ENCODE measurements around the gene FIZ1. TPM values are rescaled to one million over a fixed set of nuclear protein-coding genes. Genes with fewer than 3 reads are reported as not detected.

FIZ1 gene
- total and polyA plus RNA-seq, 4 donors = 1.1 to 4.3 (median 2.3) TPM

DNA sequence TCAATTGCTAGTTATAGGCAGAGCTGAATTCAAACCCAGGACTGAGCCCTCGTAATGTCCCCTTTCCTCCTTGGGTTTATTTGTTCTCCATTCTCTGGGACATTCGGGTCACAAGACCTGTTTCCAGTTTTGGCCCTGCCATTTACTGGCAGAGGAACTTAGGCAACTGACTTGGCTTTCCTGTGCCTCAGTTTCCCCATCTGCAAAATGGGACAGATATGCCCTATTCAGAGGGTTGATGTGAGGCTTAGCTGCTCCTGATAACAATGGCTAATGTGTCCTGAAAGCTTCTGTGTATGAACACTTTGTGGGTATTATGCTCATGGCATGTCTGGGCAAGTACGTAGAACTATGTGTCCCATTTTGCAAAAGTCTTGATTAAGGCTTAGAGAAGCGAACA lies 1.8 kb upstream of the FIZ1 start:
- H3K9me3 ChIP-seq (ENCODE audit: control insufficient read depth in 4 of 4, low read length in 3 of 4) = no peaks in the 10 kb centered on the region
- peak overlapping the region in 1 of 2 donors; percentile 51 for H3K9ac ChIP-seq (ENCODE audit: low read depth in 1 of 2, low read length in 2 of 2)
- H3K27me3 ChIP-seq (ENCODE audit: control insufficient read depth in 4 of 4, insufficient read depth in 4 of 4, low read length in 3 of 4) = no peaks in the 10 kb centered on the region
- H3K27ac ChIP-seq (ENCODE audit: low read depth in 1 of 2, low read length in 2 of 2) = peak overlapping the region; percentile 62 to 96
- H3K4me3 ChIP-seq (ENCODE audit: low read depth in 1 of 3, low read length in 3 of 3) = peak overlapping the region; percentile 49 to 85 (median 65)
- peaks cover 1 to 18% (median 16%) of the 10 kb centered on the region in 4 donors for H3K4me1 ChIP-seq (ENCODE audit: control insufficient read depth in 4 of 4, insufficient read depth in 4 of 4, low read length in 3 of 4)
- no peak for TF ChIP-seq TAF1 (conservative IDR thresholded peaks at IDR 0.05)
- no peak for TF ChIP-seq CTCF (IDR thresholded peaks at IDR 0.05; ENCODE audit: low read depth, low read length, missing input control)
- TF ChIP-seq SP1 (IDR thresholded peaks at IDR 0.05) = no peak
- no peak for TF ChIP-seq REST (IDR thresholded peaks at IDR 0.05)
- TF ChIP-seq, protein P1, sequence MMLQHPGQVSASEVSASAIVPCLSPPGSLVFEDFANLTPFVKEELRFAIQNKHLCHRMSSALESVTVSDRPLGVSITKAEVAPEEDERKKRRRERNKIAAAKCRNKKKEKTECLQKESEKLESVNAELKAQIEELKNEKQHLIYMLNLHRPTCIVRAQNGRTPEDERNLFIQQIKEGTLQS (IDR thresholded peaks at IDR 0.05) = no peak
- no peak for DNase-seq (ENCODE audit: low spot score)
- 70% methylated on average over 4 of the region's 4 CpGs for WGBS
- peaks cover 0 to 4% (median 3%) of the 10 kb centered on the region in 4 donors for H3K36me3 ChIP-seq (ENCODE audit: control insufficient read depth in 4 of 4, insufficient read depth in 3 of 4, low read depth in 1 of 4, low read length in 3 of 4)

DNA sequence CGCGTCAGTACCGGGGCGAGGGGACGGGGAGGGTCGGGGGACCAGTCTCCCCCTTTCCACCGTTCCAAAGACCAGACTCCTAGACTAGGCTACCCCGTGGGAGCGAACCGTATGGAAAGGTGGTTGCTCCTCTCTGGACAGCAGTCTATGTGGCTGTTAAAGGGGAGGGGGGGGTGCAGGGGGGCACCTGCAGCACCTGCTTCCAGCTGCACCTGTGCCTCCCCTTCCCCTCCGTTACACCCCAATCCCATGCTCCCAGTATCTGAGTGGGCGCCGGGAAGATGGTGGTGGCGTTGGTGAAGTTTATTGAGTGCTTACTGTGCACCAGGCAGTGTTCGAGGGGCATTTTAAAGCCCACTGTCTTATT lies 1.3 kb upstream of the FIZ1 start:
- H3K4me3 ChIP-seq (ENCODE audit: low read depth in 1 of 3, low read length in 3 of 3) = peak overlapping the region; percentile 49 to 85 (median 65)
- TF ChIP-seq CTCF (IDR thresholded peaks at IDR 0.05; ENCODE audit: low read depth, low read length, missing input control) (no peak), HNF4G (IDR thresholded peaks at IDR 0.05) (no peak), FOXA1 (IDR thresholded peaks at IDR 0.05) (no peak), RAD21 (IDR thresholded peaks at IDR 0.05) (no peak), JUND (IDR thresholded peaks at IDR 0.05) (no peak), HNF4A (conservative IDR thresholded peaks at IDR 0.05) (no peak), GABPA (IDR thresholded peaks at IDR 0.05 in 1 of 2, conservative IDR thresholded peaks at IDR 0.05 in 1 of 2) (no peak), REST (IDR thresholded peaks at IDR 0.05) (no peak), NR2F2 (IDR thresholded peaks at IDR 0.05) (no peak), FOXA2 (IDR thresholded peaks at IDR 0.05) (no peak)
- TF ChIP-seq, protein P1 (IDR thresholded peaks at IDR 0.05) = no peak
- TF ChIP-seq, protein P2, sequence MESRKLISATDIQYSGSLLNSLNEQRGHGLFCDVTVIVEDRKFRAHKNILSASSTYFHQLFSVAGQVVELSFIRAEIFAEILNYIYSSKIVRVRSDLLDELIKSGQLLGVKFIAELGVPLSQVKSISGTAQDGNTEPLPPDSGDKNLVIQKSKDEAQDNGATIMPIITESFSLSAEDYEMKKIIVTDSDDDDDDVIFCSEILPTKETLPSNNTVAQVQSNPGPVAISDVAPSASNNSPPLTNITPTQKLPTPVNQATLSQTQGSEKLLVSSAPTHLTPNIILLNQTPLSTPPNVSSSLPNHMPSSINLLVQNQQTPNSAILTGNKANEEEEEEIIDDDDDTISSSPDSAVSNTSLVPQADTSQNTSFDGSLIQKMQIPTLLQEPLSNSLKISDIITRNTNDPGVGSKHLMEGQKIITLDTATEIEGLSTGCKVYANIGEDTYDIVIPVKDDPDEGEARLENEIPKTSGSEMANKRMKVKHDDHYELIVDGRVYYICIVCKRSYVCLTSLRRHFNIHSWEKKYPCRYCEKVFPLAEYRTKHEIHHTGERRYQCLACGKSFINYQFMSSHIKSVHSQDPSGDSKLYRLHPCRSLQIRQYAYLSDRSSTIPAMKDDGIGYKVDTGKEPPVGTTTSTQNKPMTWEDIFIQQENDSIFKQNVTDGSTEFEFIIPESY (IDR thresholded peaks at IDR 0.05) = no peak
- WGBS = 15% methylated on average over 15 of the region's 15 CpGs
- H3K9me3 ChIP-seq (ENCODE audit: control insufficient read depth in 4 of 4, low read length in 3 of 4) = no peaks in the 10 kb centered on the region
- H3K36me3 ChIP-seq (ENCODE audit: control insufficient read depth in 4 of 4, insufficient read depth in 3 of 4, low read depth in 1 of 4, low read length in 3 of 4) = peaks cover 0 to 8% (median 3%) of the 10 kb centered on the region in 4 donors
- H3K4me1 ChIP-seq (ENCODE audit: control insufficient read depth in 4 of 4, insufficient read depth in 4 of 4, low read length in 3 of 4) = peaks cover 1 to 17% (median 16%) of the 10 kb centered on the region in 4 donors
- H3K9ac ChIP-seq (ENCODE audit: low read depth in 1 of 2, low read length in 2 of 2) = peak overlapping the region; percentile 51 to 63
- peak overlapping the region; percentile 62 to 96 for H3K27ac ChIP-seq (ENCODE audit: low read depth in 1 of 2, low read length in 2 of 2)
- no peak for DNase-seq (ENCODE audit: low spot score)
- H3K27me3 ChIP-seq (ENCODE audit: control insufficient read depth in 4 of 4, insufficient read depth in 4 of 4, low read length in 3 of 4) = no peaks in the 10 kb centered on the region

Data from liver (tissue), 9 donors.